CD4-positive, alpha-beta T cell treated with Interleukin-6 at 100 ng/mL for 8 hours (primary cell): ENCODE data around the gene NRF1.
"Not testable (repeated sequence)": the region's sequence is repeated elsewhere in the genome, so short reads cannot be mapped to it uniquely, and the experiment has no call there.

ENCODE experiments used
- DNase-seq: peaks from one replicate; pipeline ENCODE4 v3.0.0-alpha.2; 2020; ENCODE audit warnings: mixed read lengths, low spot score

The NRF1 gene

DNA sequence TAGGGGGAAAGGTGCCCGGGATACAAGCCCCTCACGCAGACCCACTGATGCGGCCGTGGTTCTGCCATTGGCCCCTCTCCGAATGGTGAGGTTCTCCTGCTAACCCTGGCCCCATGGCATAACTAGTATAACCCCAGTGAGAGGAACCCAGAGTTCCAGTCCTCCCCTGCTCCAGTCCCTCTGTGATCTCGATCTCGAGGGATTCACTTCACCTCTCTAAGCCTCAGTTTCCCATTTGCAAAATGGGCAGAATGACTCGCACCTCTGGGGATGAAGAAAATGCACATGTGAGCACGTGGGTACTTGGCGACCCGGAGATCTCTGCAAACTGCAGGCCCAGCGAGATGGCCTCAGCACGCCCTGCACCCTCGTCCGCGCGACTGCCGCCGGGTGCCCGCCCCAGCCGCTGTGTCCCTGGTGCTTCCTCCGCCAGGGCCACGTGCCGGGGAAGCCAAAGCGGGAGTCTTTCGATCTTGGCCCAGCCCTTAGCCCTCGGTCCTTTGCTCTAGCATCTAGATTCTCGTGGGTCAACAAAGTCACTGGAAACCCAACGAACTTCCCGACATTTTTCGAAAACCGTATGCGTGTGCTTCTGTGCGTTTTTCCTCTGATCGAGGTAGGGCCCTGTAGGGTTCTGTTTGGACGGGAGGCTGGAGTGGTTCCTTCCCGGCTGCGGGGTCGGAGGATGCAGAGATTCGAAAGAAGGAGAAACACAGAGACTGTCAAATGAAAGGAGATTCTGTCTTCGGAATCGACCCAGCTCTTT is 171.5 kb downstream of the NRF1 start:
- no peak for DNase-seq

DNA sequence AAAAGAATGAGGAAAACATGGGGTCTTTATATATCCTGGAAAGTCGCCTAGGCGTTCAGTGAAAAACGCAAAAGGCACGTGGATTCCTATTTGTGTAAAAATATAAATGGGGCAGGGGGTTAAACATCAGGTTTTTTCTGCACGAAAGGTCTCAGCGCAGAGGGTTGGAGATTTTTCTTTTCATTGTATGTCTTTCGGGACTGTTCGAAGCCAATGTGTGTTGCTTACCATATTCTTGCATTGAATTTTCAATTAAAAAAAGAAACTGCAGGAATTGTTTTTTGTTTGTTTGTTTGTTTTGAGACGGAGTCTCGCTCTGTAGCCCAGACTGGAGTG is 172.0 kb downstream of the NRF1 start:
- no peak for DNase-seq

DNA sequence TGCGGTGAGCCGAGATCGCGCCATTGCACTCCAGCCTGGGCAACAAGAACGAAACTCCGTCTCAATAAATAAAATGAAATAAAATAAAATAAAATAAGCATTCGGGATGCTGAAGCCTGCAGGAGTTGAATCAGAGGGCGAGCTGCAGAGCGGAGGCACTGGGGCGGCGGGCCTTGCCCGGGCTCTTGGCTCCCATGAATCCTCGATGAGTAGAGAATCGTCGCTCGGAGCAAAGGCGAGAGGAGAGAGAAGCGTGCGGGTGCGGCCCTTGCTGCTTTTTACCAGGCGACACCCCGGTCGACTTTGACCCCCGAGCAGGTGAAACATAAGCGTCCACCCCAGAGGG is 172.9 kb downstream of the NRF1 start:
- DNase-seq: no peak

DNA sequence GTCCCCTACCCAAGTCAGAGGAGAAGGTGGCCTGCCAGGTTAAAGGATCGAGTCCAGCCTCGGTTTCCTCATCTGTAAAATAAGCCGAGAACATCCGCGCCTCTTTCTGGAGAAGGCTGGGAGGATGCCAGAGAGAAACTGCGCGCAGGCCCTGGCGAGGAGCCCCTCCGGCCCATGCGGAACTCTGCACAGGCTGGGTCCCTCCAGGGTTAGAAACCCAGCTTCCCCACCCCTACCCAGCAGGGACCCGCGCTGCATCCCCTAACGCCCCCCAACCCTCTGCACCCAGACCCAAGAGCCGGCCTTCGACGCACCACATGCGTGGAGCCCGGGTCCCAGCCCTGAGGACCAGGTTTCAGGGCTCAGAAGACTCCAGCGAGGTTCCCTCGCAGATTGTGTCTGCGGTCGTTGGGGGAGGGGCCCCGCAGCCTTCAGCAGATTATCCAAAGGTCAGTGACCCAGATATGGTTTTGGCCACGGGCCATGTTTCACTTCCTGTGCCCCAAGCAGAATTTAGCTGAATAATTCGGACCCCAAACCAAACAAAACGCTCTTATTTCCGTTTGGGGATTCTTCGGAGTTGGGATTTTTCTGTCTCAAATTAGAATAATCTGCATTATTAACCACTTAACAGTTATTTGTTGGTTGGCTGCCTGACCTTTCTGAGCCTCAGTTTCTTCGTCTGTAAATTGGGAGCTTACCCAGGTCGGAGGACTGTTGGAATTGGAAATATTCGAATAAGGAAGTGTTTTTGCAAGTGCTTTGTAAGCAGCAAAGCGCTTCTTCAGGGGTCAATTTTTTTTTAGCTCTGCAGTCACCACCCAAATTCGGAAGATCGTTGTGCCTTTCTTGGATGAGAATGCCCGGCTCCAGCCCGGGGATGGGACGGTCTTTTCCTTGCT is 173.5 kb downstream of the NRF1 start:
- no peak for DNase-seq

DNA sequence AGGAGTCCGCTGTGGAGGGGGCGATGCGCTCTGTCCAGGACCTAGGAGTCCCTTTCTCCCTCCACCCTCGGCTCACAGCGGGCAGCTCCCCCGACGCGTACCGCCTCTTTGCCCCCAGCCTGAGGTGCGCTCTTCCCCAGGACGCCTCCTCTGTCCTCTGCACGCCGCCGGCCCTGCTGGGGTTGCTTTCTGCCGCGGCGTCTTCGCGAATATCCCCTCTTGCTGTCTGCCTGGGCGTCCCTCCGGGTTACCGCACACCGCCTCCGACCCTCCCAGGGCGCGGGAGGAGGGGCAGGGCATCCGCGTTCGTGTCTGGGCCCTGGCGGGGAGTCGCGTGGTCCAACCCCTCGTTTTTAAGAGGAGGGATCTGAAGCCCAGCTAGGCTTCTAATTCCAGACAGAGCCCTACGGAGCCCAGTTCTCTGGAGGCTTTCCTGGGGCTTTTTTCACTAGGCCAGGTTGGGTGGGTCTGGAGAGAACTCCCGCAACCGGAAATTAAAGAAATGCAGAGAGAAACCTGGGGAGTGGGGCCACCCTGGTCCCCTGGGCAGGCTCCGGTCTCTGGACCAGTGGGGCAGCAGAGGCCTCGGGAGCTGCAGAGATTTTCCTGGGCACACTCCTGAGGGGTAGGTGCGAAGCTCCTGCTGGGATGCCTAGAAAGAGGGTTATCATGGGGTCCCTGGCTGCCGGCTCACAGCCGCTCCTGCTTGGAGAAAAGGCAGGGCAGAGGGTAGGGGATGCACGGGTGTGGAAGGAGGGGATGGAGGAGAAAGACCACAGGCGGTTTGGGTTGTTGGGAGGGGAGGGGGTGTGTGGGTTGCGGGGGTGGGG is 174.4 kb downstream of the NRF1 start:
- no peak for DNase-seq

DNA sequence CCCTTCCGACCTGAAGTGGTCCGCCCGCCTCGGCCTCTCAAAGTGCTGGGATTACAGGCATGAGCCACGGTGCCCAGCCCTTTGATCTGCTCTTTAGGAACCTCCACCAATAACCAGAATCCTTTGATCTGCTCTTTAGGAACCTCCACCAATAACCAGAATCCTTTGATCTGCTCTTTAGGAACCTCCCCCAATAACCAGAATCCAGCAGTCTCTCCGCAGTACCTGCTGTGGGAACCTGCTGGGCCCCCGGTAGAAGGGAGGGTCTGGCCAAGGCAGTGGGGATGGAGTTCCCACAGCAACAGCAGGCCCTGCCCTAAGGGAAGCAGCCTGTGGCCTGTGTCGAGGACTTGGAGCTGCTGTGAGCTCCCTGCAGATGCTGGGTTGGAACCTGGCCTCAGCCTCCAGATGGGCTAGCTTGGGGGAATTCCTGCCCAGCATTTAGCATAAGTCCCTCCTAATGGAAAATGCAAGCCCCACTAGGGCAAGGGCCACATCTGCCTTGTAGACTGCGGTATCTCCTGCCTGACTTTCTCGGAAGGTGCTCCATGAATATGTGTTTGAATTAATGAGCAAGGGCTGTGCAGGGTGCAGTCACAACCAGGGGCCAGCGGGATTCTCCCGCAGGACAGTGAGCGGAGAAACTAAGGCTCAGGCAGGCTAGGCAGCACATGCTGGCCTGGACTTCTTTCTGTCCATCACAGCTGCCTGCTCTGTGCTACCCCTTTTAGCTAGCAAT is 175.5 kb downstream of the NRF1 start:
- no peak for DNase-seq

DNA sequence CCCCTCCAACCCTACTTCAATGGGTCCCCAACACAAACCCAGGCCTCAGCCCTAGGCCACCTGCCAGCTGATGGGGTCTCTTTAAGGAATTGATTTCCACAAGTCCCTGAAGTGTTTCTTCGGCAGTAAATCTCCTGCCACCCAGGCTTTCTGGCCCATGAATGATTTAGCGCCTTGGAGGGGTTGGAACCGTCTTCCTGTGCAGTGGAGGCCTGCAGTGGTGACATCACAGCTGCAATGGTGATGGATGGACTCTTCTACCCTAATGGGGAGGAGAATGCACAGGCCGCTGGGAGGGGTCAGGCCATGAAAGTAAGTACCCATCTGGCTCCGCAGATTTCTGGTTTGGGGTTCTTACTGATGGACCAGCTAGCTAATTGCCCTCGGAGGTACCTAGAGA is 177.5 kb downstream of the NRF1 start:
- no peak for DNase-seq

DNA sequence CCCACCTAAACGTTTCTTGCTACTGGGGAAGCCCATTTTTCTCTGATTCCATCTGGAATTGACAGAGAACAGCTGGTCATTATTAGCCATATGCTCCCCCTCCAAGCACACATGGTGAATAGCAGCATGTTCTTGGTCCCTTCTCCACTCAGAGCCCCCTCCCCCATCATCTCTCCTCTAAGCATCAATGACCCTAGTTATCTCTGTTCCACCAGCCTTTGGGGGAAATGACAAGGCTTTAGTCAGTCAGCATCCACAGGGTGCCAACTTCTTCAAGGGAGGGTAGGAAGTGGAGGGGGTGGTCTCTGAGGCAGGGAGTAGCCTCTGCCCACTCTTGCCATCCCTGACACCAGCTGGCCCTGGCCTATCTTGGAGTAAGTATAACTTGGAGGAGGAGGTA is 178.1 kb downstream of the NRF1 start:
- no peak for DNase-seq

DNA sequence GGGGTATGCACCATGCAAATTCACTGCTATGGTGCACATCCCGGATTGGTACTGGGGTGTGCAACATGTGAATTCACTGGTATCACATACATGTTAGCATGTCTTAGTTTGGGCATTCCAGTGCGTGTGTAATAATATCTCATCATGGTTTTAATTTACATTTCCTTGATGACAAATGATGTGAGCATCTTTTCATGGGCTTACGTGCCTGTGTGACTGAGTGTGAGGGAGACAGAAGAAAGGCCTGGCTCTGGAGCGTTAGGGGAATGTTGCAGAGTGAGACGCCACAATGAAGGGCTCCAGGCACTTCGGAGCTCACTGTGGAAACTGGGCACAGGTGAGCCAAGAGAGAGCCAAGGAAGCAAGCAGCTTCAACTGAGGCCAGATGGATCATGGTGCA is 178.6 kb downstream of the NRF1 start:
- no peak for DNase-seq

DNA sequence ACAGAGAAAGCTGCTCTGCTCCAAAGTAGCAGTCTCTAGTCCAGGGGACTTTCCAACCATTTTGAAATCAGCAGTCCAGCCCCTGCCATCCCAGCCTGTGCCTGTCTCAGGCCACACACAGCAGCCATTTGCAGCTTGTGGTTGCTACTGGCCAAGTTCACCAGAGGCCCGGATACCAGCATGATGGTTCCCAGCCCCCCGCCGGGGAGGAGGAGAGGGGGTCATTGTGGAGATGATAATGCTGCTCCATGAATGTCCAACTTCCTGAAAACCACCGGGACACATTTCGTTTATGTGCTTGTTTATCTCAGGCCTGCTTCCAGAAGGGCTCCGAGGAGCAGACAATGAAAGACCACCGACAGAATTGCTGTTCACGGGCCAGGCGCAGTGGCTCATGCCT is 181.2 kb downstream of the NRF1 start:
- DNase-seq: no peak

DNA sequence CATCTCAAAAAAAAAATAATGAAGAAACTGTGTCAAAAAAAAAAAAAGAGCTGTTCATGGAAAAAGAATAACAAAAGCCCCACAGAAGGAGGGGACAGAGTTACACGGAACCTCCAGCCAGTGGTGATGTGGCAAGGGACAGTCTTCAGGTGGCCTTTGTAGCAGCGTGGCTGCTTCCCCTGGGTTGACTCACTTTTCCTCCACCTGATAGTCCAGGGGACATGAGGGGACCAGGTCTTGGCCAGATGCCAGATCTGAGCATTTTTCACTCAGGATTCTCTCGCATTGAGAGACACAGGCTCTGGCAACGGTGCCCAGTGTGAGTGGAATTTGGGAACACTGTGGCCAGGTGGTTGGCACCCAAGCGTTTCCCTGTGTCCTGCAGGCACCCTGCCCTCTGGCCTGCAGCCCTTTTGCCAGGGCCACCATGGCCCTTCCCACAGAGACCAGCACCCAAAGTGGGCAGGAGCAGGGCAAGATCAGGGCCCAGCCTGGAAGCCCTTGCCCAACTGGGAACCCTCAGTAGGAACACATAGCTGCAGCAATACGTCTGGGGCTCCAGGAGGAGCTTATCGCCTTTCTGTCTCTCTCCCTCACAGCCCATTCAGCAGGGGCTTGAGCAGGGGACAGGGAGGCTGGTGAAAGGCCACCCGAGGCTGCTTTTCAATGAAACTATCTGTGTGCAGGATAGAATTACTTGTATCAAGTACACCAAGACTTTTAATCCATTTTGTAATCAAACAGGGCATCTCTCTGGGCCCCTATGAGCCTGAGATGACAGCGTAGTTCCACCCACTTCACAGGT is 182.2 kb downstream of the NRF1 start:
- no peak for DNase-seq

DNA sequence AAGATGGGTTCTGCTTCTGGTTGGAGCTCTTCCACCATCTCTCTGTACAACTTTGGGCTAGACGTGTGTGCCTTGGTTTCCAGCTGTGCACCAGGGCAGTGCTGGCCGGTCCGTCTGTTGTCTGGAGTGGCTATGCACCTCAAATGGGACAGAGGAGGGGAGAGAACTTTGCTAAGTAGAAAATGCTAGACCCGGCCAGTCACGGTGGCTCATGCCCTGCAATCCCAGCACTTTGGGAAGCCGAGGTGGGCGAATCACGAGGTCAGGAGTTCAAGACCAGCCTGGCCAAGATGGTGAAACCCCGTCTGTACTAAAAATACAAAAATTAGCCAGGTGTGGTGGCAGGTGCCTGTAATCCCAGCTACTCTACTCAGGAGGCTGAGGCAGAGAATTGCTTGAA is 182.9 kb downstream of the NRF1 start:
- not testable (repeated sequence) for DNase-seq

DNA sequence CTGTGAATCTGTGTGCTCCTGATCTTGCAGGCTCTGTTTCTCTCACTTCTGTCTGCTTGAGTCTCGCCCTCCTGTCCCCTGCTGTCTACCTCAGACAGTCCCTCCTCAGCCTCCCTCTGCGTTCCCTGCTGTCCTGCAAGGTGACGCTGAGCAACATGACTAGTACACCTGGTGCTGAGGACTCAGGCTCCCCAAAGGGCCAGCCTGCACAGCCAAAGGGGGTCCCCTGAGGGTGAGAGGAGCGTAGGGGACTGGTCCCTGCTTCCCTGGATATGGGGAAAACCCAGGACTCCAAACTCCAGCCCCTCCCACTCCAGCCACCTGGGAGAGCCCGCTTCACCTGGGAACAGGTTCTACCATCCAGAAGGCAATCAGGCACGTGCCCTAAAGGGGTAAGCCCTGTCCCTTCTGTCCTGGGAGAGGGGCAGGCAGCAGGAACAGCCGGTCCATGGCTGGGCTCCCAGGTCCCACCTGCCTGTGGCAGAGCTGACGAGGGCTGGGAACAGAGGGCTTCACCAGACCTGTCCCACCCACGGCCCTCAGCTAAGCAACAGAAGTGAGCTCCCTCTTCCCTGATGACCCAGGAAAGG is 184.8 kb downstream of the NRF1 start:
- DNase-seq: no peak

DNA sequence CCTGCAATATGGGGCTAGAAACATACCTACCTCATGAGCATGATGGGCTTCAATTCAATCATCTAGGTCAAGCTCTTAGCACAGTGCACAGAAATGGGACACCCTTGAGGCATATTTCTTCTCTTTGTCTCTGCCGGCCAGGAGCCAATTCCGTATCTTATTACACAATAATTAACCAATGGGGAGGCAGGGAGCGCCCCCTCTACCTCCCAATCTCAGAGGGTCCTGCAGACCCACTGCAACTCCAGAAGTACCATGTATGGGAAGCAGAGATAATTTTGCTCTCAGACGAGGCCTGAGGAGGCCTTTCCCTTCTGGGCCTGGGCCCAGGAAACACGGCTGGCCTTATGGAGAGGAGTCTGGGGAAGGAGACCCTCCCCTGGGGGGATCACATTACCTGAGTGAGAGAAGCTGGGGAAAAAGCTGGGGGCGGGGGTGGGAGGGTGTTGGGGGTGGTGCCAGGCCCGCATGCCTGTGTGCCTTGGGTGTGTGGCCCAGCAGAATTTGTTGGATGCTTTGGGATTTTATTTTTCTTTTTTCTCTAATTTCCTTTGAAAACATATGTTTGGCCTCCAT is 185.8 kb downstream of the NRF1 start:
- DNase-seq: no peak

DNA sequence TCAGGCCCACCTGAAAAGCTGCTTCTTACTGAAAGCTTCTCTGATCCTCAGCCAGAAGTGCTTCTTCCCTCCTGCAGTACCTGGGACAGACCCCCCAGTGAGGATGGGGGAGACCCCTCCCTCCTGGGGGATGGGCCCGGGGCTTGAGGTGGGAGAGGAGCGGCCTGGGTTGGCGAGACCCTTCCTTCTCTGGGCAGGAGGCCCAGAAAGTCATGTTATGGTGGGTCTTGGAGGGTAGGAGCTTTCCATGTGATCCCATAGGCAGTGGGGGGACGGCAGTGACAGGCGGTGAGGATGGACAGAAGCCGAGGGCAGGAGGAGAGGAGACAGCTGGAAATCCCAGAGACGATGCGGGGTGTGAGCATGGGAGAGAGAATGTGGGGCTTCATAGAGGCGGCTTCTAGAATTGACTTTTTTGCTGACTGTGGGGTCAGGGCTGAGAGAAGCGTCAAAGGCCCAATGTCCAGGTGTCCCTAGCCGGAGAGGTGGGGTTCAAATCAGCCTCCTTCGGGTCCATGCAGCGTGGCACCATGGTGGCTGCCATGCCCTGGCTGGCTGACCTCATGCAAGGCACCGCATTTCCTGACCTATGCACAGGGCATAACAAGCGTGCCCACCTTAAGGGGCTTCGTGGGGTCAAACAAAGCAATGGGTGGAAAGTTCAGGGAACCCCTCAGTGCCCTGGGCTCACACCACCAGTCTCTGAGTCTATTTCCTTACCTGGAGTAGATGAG is 187.3 kb downstream of the NRF1 start:
- no peak for DNase-seq

DNA sequence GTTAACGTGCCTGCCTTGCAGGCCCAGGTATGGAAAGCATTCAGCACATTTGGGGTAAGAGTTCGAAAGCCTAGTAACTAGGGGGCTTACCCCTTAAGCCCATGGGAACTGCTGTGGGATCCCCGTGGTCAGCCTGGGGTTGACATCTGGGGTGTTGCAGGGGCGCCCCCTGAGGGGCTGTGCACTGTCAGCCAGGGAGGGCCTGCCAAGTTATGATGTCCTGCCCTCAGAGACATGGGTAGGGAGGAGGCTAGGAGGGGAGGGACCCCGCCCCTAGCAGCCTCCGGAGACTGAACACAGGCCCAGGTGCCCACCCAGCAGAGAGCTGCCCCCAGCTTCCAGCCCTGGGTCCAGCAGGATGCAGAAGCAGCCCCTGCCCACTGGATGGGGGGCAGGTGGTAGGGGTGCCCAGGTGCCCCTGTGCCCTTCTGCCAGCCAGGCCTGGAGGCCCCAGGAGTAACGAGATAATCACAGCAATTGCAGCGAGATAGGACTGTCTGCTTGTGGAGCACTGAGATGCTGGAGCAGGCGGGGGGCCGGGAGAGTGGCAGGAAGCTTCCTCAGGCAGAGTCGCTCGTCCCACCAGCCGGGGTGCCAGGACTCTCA is 187.9 kb downstream of the NRF1 start:
- DNase-seq: no peak

DNA sequence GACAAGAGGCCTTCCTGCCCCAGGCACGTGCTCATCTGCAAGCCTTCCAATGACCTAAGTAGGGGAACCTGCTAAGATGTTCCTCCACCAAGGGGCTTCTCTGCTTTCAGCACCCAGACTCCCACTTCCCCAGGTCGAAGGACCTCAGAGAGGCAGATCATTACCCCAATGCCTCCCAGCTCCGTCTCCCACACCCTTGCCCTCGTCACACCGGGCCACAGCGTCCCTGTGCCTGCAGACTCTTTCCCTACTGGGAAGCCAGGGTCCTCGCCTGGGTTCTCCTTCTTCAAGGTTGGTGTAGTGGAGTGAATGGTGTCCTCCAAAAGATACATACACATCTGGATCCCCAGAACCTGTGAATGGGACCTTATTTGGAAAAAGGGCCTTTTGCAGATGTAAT is 189.4 kb downstream of the NRF1 start:
- no peak for DNase-seq

DNA sequence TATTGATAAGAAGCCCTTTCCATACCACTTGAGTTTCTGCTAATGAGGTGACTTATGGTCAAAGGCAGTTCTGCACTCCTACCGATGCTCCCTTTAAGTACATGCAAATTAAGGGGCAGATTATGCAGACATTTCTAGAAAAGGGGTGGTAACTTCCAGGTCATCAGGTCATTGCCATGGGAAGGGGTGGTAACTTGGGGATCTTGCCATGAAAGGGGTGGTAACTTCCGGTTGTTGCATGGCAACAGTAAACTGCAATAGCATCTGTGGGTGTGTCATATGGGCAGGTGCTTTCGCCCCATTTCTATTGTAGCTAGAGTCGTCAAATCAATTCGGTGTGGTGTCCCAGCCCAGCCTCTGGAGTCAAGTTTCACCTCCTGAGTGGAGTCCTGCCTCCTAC is 190.4 kb downstream of the NRF1 start:
- no peak for DNase-seq

DNA sequence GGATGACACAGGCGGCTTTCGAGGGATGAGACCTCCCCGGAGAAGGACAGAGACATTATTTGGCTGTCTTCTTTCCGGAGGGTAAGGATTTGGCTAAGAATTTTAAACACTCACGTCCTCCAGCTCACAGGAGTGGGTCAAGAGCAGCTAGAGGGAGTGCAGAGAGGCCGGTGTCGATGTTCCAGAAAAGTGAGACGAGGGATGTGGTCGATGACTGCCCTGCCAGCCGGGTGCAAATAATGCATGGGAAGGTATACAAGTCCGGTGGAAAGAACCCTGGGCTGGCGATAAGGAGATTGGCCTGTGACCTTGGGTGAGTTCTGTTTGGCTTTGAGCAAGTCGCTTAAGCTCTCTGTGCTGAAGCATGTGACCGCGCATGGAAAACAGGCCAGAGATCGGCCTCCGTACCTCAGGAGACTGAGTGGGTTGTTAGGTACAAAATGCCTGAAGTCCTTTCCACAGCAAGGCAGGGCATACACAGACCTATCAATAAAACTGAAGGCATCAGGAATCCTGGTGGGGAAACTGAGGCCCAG is 192.1 kb downstream of the NRF1 start:
- DNase-seq: no peak
